Amniotic epithelial cell (primary cell): ENCODE results near the gene CST3.
A peak's percentile ranks its signal among the peaks of the same experiment; 100 is the strongest.

Experiments
- DNase-seq: peaks from one replicate; pipeline ENCODE4 v3.0.0-alpha.2; 2010; ENCODE audit warnings: low read depth

The CST3 gene

DNA sequence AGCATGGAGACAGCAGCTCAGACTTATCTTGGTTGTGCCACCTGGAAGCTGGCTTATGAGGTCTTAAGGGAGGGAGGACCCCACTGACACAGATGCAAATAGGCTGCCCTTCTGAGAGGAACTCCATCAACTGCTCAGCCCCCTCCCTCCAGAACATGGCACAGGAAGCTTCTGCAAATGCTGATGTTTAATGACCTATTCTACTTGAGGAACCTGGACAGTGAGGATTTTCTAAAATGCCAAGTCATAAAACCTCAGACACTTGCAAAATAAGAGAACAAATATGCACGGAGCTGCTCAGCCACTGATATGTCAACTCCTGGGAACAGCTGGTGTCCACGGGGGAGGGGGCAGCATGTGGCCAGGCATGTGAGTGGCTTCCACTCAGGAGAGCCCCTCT is 35.5 kb downstream of the CST3 start:
- no peak for DNase-seq

DNA sequence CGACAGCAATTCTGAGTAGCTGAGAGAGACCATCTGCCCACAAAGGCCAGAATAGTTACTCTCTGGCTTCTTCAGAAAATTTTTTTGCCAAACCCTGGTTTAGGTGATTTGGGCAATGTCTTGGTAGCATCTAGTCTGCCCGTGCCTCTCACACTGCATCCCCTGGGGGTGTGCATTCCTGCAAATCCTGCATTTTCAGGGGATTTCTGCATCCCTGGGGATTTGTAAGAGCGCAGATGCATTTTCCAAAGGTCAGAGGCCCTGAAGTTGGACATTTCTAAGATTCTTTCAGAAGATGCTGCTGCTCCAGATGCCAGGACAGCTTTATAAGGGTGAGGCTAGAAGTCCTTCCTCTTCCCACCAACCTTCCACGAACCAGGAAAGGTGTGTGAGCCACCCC is 36.0 kb downstream of the CST3 start:
- DNase-seq: no peak

GRCh38 chr20:23598481-23598880 is 39.3 kb downstream of the CST3 start:
- no peak for DNase-seq

DNA sequence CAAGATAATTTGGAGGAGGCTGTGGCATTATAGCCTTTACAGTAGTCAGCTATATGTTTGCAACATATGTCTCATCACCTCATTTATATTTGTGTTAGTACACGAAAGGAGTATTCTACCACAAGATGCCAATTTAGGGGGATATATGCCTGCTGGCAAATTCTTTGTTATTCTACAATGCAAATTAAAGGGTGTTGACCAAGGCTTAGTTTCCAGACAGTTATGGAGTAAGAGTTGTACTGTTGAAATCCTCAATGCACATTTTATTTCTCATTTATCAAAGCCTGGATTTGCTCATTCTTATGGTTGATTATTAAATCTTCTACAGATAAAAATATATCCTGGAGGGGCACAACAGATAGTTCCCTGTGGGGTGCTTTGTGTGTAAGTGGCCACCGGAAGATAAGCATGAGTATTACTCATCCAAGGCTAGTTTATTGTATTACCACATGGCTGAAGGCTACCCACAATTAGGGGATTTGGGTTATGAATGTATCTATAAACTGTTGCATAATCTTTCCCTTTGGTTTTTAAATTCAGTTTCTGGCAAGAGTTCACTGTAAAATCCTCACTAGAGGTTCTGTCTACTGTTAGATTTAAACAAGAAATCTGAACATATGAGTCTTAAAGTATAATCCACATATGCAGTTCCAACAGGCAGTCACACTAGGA is 41.0 kb downstream of the CST3 start:
- DNase-seq: peak; percentile 77

GRCh38 chr20:23595941-23596340 is 41.8 kb downstream of the CST3 start:
- DNase-seq: no peak

DNA sequence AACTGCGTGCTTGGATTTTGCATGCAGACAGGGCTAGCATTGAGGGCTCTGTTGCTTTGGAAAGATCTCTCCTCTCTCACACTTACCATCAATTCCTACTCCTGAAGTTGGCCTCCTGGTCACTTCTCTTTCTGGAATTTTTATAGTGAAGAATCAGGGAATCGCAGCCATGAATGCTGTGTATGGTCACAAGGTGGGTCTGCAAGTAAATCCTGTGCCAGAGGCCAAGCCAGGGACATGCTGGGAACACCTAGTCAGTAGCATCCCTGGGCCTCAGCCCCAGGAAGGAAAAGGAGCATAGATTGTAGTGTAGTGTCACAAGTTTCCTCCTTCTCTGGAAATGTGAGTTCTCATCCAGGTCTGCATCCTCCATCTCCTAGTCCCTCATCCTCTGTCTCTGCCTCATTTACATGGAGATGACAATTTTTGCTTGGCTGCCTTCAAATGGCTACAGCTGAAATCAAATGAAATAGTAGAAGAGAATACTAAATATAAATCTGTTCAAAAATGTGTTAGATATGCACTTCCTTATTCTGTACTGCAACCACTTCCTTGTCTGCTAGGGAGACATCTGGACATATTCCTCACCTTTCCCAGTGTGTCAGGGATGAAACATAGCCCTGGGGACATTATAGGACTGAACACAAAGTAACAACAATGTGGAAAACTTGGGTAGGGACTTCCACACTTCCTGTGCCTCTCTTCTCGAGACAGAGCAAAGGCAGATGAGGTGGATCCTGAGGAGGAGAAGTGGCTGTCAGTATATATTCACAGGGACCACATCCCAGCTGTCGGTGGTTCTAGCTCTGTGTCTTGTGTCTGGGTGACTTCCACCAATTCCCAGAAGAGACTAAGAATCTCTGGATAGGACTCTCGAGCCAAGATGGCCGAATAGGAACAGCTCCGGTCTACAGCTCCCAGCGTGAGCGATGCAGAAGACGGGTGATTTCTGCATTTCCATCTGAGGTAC is 49.0 kb downstream of the CST3 start:
- DNase-seq: no peak

DNA sequence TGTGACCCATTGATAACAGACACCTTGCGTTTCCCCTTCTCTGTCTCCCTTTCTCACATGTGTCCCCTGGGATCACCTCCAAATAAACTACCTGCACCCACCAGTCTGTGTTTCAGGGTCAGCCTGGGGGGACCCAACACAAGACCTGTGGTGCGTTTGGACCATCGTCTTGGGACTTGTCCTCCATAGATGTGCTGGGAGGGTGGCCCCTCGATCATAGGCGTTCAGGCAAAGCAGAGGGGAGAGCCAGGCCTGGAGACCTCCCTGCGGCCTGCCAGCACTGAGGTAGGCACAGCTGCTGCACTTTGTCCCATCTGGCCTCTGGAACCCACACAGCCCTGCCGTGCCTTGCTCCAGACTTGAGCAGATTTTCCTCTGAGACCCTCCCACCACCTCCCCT is 50.1 kb downstream of the CST3 start:
- DNase-seq: no peak

GRCh38 chr20:23586735-23587525 is 50.8 kb downstream of the CST3 start:
- DNase-seq: no peak

- no peak for DNase-seq
Observed at GRCh38 chr20:23585808-23586734, 51.7 kb downstream of the CST3 start.

DNA sequence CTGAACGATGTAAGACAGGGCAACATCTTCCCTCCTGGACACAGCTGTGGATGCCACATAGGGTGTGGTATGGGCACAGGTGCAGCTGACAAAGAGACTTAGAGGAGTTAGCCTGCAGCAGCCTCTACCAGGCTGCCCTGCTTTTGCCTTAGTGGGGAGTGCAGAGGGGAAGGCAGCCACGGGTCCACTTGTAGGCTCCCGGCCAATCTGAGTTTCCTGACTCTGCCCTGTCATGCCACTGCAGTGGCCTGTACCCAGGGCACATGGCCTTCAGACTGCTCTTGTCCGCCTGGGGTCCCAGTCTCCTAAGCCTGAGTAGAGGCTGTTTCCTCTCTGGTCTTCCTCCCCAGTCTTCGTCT is 52.3 kb downstream of the CST3 start:
- DNase-seq: no peak

DNA sequence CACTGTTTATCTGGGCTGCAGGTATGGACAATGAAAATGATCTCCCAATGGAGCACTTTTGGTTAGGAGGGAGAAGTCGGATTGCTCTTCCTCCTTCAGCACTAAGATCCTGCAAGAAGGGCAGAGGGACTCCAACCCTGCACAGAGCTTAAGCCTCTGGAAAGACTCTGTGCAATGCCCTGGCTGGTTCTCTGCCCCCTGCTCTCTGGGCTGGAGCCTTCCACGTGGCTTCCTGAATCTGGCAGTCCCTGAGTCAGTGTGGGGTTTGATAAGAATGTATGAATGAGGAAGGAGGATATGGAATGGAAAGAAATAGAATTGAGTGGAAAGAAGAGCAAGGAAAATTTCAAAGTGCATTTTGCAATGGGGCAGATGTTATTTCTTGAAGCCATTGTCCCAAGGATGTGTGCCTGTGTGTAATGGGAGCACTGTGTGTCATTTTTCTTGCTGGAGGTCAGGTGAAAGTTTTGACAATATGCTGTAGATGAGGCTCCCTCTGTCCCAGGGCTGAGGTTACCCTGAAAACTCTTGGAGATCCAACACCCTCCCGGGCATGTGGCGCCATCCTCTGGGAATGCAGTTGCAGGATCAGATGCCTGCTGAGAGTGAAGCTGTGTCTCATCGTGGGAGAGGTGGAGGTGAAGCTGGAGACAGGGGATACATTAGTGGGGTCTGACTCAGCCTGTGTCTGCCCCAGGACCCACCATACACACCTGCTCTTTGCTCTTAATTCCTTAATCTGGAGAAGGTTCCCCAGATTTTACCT is 53.1 kb downstream of the CST3 start:
- DNase-seq: peak; percentile 19
